HCT116 (cell line): ENCODE measurements around the gene PPIG.

Source experiments
- CEBPB ChIP-seq: IDR thresholded peaks from 2 replicates; pipeline ENCODE4 v1.6.1; 2012; ENCODE audit warnings: low read depth
- CTCF ChIP-seq, 3 experiments: fragments of 200-600 bp in 1 of 3; sonication (generic) in 1 of 3; IDR thresholded peaks in 2 of 3; conservative IDR thresholded peaks in 1 of 3; 2 replicates each; pipeline ENCODE4 v1.5.1; 2012 to 2017; ENCODE audit warnings: low read depth in 2 of 3, low read length in 2 of 3, antibody characterized with exemption in 1 of 3, borderline replicate concordance in 1 of 3, control low read depth in 1 of 3, mild to moderate bottlenecking in 1 of 3, mixed read lengths in 1 of 3, mixed run types in 1 of 3, moderate library complexity in 1 of 3; ENCODE audit not compliant: insufficient read depth in 1 of 3
- EGR1 ChIP-seq: IDR thresholded peaks from 2 replicates; pipeline ENCODE4 v1.6.1; 2012; ENCODE audit warnings: low read depth
- EZH2 ChIP-seq: fragments of 200-600 bp; sonication (generic); IDR thresholded peaks from 2 replicates; pipeline ENCODE4 v1.6.1; 2017; ENCODE audit warnings: antibody characterized with exemption, mixed run types
- EZH2phosphoT487 ChIP-seq: fragments of 200-600 bp; IDR thresholded peaks from 2 replicates; pipeline ENCODE4 v1.6.1; 2018; ENCODE audit warnings: antibody characterized with exemption, borderline replicate concordance
- FOSL1 ChIP-seq: IDR thresholded peaks from 2 replicates; pipeline ENCODE4 v1.6.1; 2012; ENCODE audit warnings: low read depth
- JUND ChIP-seq: IDR thresholded peaks from 2 replicates; pipeline ENCODE4 v1.6.1; 2012
- POLR2A ChIP-seq: IDR thresholded peaks from 2 replicates; pipeline ENCODE4 v1.7.0; 2011; ENCODE audit warnings: borderline replicate concordance; ENCODE audit not compliant: insufficient read depth, insufficient read length; ENCODE audit errors: extremely low read depth
- RAD21 ChIP-seq: IDR thresholded peaks from 2 replicates; pipeline ENCODE4 v1.6.1; 2012; ENCODE audit warnings: low read depth, mild to moderate bottlenecking
- YY1 ChIP-seq: IDR thresholded peaks from 2 replicates; pipeline ENCODE4 v1.6.1; 2011; ENCODE audit warnings: low read length, low read depth, moderate library complexity, mild to moderate bottlenecking; ENCODE audit not compliant: insufficient replicate concordance; ENCODE audit errors: extremely low read depth
- ZBTB33 ChIP-seq: IDR thresholded peaks from 2 replicates; pipeline ENCODE4 v1.6.1; 2011; ENCODE audit warnings: mild to moderate bottlenecking, low read length, moderate library complexity; ENCODE audit not compliant: insufficient replicate concordance; ENCODE audit errors: extremely low read depth
- ZNF274 ChIP-seq: fragments of 200-500 bp; sonication (Bioruptor generic); IDR thresholded peaks from 2 replicates; pipeline ENCODE4 v1.6.1; 2014; ENCODE audit warnings: mild to moderate bottlenecking, low read depth, low read length, inconsistent platforms

- TF ChIP-seq CTCF (IDR thresholded peaks at IDR 0.05 in 2 of 3, conservative IDR thresholded peaks at IDR 0.05 in 1 of 3; ENCODE audit: borderline replicate concordance in 1 of 3, insufficient read depth in 1 of 3, low read depth in 2 of 3, low read length in 2 of 3) (no peak), JUND (no peak), EZH2 (no peak), CEBPB (no peak), EGR1 (no peak), RAD21 (no peak), YY1 (no peak), POLR2A (no peak), EZH2phosphoT487 (no peak), FOSL1 (no peak), ZBTB33 (no peak), ZNF274 (no peak)
Measured at GRCh38 chr2:169641464-169641863, 57.3 kb downstream of the PPIG start.
